Common myeloid progenitor, CD34-positive (primary cell): ENCODE results near the gene TOP1.

ENCODE experiments used
- CTCF ChIA-PET: fragments of 350-600 bp; sonication (Branson Sonifier 250); formaldehyde crosslinking; loops from one replicate; lab custom pipeline; 2021; ENCODE audit warnings: antibody characterized with exemption; lab: Charles Lee
- POLR2A ChIA-PET: fragments of 350-600 bp; sonication (Branson Sonifier 250); formaldehyde crosslinking; loops from one replicate; lab custom pipeline; 2021; ENCODE audit warnings: antibody characterized with exemption; lab: Charles Lee
- DNase-seq, 3 donors: peaks; one replicate each; pipeline versions ENCODE4 v3.0.0 to v3.0.0-alpha.2; 2013
- H3K27ac ChIP-seq, 2 experiments: 1 replicate in 1 of 2; 2 replicates in 1 of 2; pipeline ENCODE4 v1.7.0; 2013; ENCODE audit warnings: inconsistent platforms in 2 of 2, low read length in 2 of 2, mild to moderate bottlenecking in 2 of 2, low read depth in 1 of 2, moderate library complexity in 1 of 2; ENCODE audit not compliant: severe bottlenecking in 2 of 2, insufficient read depth in 1 of 2, poor library complexity in 1 of 2
- H3K27me3 ChIP-seq, 5 experiments: replicated peaks in 2 of 5; 1 replicate in 3 of 5; 2 replicates in 2 of 5; pipeline versions ENCODE4 v1.6.1 to v1.7.0; 2013; ENCODE audit warnings: low read length in 4 of 5, mild to moderate bottlenecking in 2 of 5, moderate library complexity in 2 of 5, inconsistent platforms in 1 of 5; ENCODE audit not compliant: insufficient read depth in 5 of 5, control insufficient read depth in 4 of 5
- H3K36me3 ChIP-seq, 4 experiments: 1 replicate in 2 of 4; 2 replicates in 2 of 4; pipeline versions ENCODE4 v1.6.1 to v1.7.0; 2013; ENCODE audit warnings: low read length in 3 of 4, control low read depth in 1 of 4, mild to moderate bottlenecking in 1 of 4; ENCODE audit not compliant: control insufficient read depth in 4 of 4, insufficient read depth in 4 of 4
- H3K4me1 ChIP-seq, 4 experiments: 1 replicate in 3 of 4; 2 replicates in 1 of 4; pipeline versions ENCODE4 v1.6.1 to v1.7.1; 2013; ENCODE audit warnings: low read length in 3 of 4, mild to moderate bottlenecking in 3 of 4, control low read depth in 1 of 4, inconsistent platforms in 1 of 4, moderate library complexity in 1 of 4; ENCODE audit not compliant: control insufficient read depth in 4 of 4, insufficient read depth in 4 of 4; ENCODE audit errors: control extremely low read depth in 1 of 4
- H3K4me3 ChIP-seq, 7 experiments: 1 replicate in 4 of 7; 2 replicates in 3 of 7; pipeline versions ENCODE4 v1.5.1 to v1.7.0; 2013; ENCODE audit warnings: mild to moderate bottlenecking in 7 of 7, low read length in 6 of 7, moderate library complexity in 6 of 7, inconsistent platforms in 2 of 7, low read depth in 2 of 7, control low read depth in 1 of 7; ENCODE audit not compliant: insufficient read depth in 4 of 7, control insufficient read depth in 1 of 7; ENCODE audit errors: extremely low read depth in 1 of 7
- H3K9me3 ChIP-seq, 5 experiments: 1 replicate in 4 of 5; 2 replicates in 1 of 5; pipeline versions ENCODE4 v1.6.1 to v1.7.1; 2013; ENCODE audit warnings: low read length in 4 of 5, mild to moderate bottlenecking in 2 of 5, inconsistent platforms in 1 of 5, low read depth in 1 of 5, moderate library complexity in 1 of 5; ENCODE audit not compliant: control insufficient read depth in 4 of 5, insufficient read depth in 2 of 5; ENCODE audit errors: control extremely low read depth in 1 of 5
- WGBS: methylation state at CpG from one replicate; pipeline ENCODE4 v1.1.5; 2013; ENCODE audit not compliant: insufficient coverage; 5-methylcytosine and 5-hydroxymethylcytosine counted together

The TOP1 gene

DNA sequence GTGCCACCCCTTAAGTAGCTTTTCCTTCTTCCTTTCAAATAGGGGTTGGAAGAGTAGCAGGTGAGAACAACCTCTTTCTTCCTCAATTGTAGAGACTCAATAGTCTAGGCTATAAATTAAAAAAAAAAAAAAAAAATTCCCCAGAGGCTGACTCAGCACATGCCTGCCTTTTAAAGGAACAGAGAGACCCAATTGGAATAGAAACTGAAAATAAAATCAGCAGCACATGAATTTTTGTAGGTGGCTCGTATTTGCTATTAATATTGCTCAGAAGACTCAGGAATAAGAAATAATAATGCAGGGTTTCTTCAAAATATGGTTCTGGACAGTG is 19.3 kb downstream of the TOP1 start:
- H3K27ac ChIP-seq: peak overlapping the region in 1 of 2 experiments; percentile 46
- peaks cover 35 to 71% (median 53%) of the 10 kb centered on the region in 4 experiments for H3K4me1 ChIP-seq
- 0% methylated on average over 1 of the region's 1 CpG for WGBS
- peak overlapping the region in 6 of 7 experiments; percentile 0 to 69 (median 34) for H3K4me3 ChIP-seq
- H3K27me3 ChIP-seq: no peaks in the 10 kb centered on the region
- ChIA-PET POLR2A (no interaction called here), CTCF (interaction anchor here (0.9 to 3.4 kb wide), 5 partner anchors 10 to 80 kb away, joined by 3 to 12 read pairs (median 3); no protein-coding TSS in a partner anchor)
- H3K9me3 ChIP-seq: no peaks in the 10 kb centered on the region
- DNase-seq: peak; percentile 58 to 75 (median 71)
- peaks cover 0 to 5% (median 2%) of the 10 kb centered on the region in 4 experiments for H3K36me3 ChIP-seq

GRCh38 chr20:41048461-41049301 is 20.1 kb downstream of the TOP1 start:
- WGBS: 7% methylated on average over 5 of the region's 7 CpGs
- H3K4me1 ChIP-seq: peaks cover 35 to 73% (median 53%) of the 10 kb centered on the region in 4 experiments

DNA sequence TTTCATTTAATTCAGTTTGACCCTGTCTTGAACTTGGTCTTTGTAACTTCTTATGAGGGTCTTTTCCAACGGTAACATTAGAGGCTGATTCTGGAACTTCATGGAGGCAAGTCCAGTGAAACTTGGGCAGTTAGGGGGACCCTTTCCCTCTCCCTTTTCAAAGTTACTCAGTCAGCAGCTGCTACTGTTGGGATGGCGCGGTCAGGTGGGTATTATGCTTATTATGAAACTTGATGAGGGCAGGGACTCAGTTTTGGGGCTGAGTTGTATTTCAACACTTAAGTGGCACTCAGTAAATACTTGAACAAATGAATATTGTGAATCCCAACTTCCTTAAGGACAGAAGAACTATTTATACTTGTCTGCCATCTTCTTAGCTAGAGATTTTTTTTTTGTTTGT is 20.8 kb downstream of the TOP1 start:
- H3K27ac ChIP-seq: peak overlapping the region in 1 of 2 experiments; percentile 56
- DNase-seq: no peak
- peak overlapping the region in 1 of 7 experiments; percentile 9 for H3K4me3 ChIP-seq
- peaks cover 0 to 3% (median 0%) of the 10 kb centered on the region in 4 experiments for H3K36me3 ChIP-seq
- H3K27me3 ChIP-seq: no peaks in the 10 kb centered on the region
- CTCF ChIA-PET: interaction anchor here (1.1 to 1.8 kb wide), 5 partner anchors 24 to 61 kb away, joined by 3 to 4 read pairs (median 4); no protein-coding TSS in a partner anchor
- peaks cover 35 to 73% (median 53%) of the 10 kb centered on the region in 4 experiments for H3K4me1 ChIP-seq
- POLR2A ChIA-PET: no interaction called here
- 43% methylated on average over 1 of the region's 3 CpGs for WGBS
- no peaks in the 10 kb centered on the region for H3K9me3 ChIP-seq

More at GRCh38 chr20:41048461-41049301, 20.1 kb downstream of the TOP1 start:
- peak overlapping the region in 1 of 2 experiments; percentile 46 for H3K27ac ChIP-seq
- CTCF ChIA-PET: interaction anchor here (1.1 to 3.4 kb wide), 5 partner anchors 11 to 60 kb away, joined by 3 to 12 read pairs (median 4); no protein-coding TSS in a partner anchor
- DNase-seq: peak; percentile 26 to 73 (median 63)
- no peaks in the 10 kb centered on the region for H3K9me3 ChIP-seq
- H3K4me3 ChIP-seq: peak overlapping the region in 6 of 7 experiments; percentile 0 to 69 (median 34)
- POLR2A ChIA-PET: no interaction called here
- H3K36me3 ChIP-seq: peaks cover 0 to 4% (median under 1%) of the 10 kb centered on the region in 4 experiments
- H3K27me3 ChIP-seq: no peaks in the 10 kb centered on the region

- WGBS: no CpG with 5 or more reads among the region's 1 CpG
- Histone ChIP-seq H3K4me3 (peak overlapping the region in 1 of 7 experiments; percentile 56), H3K36me3 (peaks cover 0 to 6% (median 0%) of the 10 kb centered on the region in 4 experiments), H3K9me3 (no peaks in the 10 kb centered on the region), H3K4me1 (peaks cover 33 to 73% (median 55%) of the 10 kb centered on the region in 4 experiments), H3K27ac (peak overlapping the region in 1 of 2 experiments; percentile 56), H3K27me3 (no peaks in the 10 kb centered on the region)
- ChIA-PET CTCF (interaction anchor here (1.1 to 2.7 kb wide), 8 partner anchors 11 to 84 kb away, joined by 3 to 16 read pairs (median 4); no protein-coding TSS in a partner anchor), POLR2A (interaction anchor here (1.0 kb wide), 1 partner anchor 9 kb away, joined by 4 read pairs; no protein-coding TSS in a partner anchor)
- peak; percentile 61 to 82 (median 68) for DNase-seq
These were observed 21.9 kb downstream of the TOP1 start for GRCh38 chr20:41050361-41051008.

GRCh38 chr20:41051009-41051825 is 22.6 kb downstream of the TOP1 start:
- ChIA-PET CTCF (interaction anchor here (1.1 to 2.7 kb wide), 9 partner anchors 11 to 85 kb away, joined by 3 to 16 read pairs (median 4); no protein-coding TSS in a partner anchor), POLR2A (interaction anchor here (1.0 to 1.1 kb wide), 2 partner anchors 10 to 16 kb away, joined by 3 to 4 read pairs; no protein-coding TSS in a partner anchor)
- Histone ChIP-seq H3K36me3 (peaks cover 0 to 7% (median 0%) of the 10 kb centered on the region in 4 experiments), H3K27ac (peak overlapping the region in 1 of 2 experiments; percentile 55), H3K4me1 (peaks cover 33 to 67% (median 52%) of the 10 kb centered on the region in 4 experiments), H3K9me3 (no peaks in the 10 kb centered on the region), H3K27me3 (no peaks in the 10 kb centered on the region), H3K4me3 (peak overlapping the region in 1 of 7 experiments; percentile 8)
- DNase-seq: peak in 1 of 3 donors; percentile 49
- WGBS: 29% methylated on average over 3 of the region's 5 CpGs
